HG03342 (cell line): Measurements from ENCODE around the gene ATP6AP1.
A peak's percentile ranks its signal among the peaks of the same experiment; 100 is the strongest.

Experiments
- ATAC-seq: cut with Tn5 transposase; IDR thresholded peaks from one replicate; pipeline ENCODE4 v1.9.1; 2021; ENCODE audit warnings: mild to moderate bottlenecking, moderate library complexity; ENCODE audit not compliant: unreplicated experiment

Gene ATP6AP1

DNA sequence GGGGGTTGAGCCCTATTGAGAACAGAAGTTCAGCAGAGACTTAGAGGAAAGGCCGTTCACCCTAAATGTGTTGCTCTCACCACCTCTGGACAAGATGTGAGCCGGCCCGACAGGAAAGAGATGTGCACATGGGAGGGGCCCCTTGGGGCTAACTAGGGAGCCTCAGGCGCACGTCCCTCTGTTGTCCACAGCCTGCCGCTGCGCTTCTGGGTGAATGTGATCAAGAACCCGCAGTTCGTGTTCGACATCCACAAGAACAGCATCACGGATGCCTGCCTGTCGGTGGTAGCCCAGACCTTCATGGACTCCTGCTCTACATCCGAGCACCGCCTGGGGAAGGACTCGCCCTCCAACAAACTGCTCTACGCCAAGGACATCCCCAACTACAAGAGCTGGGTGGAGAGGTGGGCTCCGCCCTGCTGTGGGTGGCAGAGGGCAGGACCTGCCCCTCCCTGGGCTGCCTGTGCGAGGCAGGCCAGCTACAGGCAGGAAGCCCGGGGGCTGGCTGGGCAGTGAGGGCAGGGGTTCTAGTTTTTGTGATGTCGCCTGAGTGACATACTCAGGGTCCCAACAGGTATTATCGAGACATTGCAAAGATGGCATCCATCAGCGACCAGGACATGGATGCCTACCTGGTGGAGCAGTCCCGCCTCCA, 42.6 kb downstream of the ATP6AP1 start:
- no peak for ATAC-seq

DNA sequence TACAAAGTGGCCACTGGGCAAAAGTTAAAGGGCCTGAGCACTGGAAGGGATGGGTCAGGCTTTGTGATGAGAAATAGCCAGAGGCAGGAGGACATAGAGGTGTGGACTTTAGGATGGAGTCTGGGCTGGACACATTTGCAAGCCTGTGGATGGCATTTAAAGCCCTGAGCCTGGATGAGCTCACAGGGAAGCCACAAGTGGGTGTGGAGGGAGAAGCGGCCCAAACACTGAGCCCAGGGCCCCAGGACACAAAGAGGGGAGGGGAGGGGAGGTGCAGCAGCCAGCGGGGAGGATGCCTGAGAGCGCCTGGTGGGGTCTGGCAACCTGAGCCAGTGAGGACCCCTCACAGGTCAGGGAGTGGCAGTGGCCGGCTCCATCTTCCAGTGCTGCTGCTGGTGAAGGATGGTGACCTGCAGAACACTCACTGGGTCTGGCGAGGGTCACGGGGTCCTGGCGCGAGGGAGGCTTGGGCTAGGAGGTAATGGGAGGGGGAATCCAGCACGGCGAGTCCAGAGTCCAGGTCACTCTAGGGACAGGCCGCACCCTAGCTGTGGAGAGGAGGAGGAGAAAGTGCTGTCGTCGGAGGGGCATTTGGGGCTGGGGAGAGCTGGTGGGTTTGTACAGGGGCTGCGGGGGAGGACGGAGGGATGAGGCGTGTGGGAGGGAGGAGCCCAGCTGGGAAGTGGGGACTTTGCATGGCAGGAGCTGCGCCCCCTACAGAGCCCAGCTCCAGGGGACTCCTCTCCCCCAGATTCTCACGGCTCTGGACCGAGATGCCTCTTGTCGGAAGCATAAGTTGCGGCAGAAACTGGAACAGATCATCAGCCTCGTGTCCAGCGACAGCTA, 43.6 kb downstream of the ATP6AP1 start:
- ATAC-seq = no peak

DNA sequence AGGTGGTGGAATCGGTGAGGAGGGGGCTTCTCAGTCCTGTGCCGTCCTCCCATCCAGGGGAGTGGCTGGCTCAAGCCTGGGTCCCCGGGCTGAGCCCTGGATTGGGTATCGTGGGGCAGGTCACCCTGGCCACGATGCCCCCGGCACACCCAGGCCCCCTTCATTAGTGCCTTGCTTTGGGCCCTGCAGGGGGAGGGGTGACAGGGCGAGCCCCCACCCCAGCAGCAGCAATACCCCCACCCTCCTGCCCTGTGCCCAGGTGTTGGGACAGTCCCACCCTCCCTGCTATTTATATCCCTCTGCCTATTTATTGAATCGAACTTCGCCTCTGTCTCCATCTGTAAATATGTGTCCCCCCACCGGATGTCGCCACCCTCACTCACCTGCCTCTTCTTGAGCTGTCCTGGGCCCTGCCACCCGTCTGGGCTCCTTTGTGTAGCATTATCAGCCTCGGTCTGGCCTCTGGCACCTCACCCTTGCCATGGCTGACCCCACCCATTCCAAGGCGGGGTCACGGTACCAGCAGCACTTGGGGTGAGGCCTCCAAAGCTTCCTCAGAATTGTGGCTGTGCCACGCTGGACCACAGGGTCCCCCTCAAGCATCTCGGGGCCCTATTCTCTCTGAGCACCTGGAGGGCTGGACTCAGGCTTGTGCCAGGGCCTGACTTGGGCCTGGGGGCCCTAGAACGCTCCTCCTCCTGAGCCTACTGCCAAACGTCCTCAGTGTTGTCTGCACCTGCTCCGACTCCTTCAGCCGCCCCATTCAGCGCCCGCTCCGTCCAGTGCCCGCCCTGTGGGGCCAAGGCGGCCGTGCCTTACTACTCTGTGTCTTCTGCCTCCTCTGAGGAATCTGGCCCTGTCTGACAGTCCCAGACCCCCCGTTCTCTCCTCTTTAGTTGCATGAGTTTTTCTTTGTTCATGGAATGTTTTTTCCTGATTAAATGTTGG, 44.5 kb downstream of the ATP6AP1 start:
- no peak for ATAC-seq

DNA sequence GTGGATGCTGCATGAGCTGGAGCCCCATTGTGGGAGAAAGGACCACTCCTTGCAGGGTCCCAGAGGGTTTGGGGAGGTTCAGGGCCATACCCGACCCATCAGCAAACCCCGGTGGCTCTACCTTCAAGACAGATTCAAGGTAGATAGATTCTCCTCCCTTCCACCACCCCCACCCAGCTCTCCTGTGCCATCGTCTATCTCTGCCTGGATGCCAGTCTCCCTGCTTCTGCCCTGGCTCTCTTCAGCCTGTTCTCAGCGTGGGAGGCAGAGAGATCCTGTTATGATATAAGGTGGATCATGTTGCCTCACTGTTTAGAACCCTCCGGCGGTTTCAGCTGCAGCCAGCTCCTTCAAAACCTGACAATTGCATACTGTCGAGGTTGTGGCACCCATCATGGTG, 45.2 kb downstream of the ATP6AP1 start:
- no peak for ATAC-seq

DNA sequence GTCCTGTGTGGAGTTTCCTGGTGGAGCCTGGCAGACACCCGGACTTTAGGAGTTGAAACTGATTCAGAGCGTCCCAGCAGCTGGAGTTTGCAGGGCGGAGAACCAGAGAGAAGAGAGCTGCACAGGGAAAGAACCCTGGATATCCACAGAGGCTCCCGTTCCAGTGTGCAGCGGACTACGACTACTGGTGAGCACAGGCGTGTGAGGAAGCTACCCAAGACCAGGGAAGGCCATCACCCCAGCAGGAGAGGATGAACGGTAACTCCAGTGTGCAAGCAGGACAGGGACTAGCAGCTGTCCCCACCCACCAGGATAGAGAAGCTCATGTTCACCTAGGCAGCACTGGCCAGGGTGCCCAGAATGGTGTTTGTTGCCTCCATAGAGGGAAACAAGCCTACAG, 48.3 kb downstream of the ATP6AP1 start:
- no peak for ATAC-seq

DNA sequence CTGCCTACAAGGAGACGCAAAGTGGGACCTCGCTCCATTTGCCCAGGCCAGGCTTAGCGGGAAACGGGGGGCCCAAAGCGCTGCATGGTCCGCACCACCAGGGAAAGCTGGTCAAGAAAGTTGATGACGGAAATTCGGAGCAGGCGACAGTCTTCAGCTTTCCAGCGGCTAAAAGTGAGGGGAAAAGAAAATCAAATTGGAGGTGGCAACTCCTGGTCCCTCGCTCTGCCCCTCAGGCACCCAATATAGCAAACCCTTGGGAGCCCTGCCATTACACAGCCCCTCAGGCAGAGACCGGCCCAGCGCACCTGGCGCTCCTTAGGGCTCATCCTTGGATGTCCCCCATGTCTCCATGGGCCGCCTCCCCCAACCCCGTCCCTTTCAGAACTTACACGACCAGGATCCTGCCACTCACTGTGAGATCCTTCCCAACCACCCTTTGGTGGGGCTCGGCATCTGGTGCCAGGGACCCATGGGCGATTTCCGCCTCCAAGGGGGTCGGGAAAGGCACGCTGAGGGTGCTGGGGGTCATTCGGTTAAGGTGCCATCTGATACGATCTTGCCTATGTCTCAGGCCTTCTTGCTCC, 49.5 kb downstream of the ATP6AP1 start:
- no peak for ATAC-seq

DNA sequence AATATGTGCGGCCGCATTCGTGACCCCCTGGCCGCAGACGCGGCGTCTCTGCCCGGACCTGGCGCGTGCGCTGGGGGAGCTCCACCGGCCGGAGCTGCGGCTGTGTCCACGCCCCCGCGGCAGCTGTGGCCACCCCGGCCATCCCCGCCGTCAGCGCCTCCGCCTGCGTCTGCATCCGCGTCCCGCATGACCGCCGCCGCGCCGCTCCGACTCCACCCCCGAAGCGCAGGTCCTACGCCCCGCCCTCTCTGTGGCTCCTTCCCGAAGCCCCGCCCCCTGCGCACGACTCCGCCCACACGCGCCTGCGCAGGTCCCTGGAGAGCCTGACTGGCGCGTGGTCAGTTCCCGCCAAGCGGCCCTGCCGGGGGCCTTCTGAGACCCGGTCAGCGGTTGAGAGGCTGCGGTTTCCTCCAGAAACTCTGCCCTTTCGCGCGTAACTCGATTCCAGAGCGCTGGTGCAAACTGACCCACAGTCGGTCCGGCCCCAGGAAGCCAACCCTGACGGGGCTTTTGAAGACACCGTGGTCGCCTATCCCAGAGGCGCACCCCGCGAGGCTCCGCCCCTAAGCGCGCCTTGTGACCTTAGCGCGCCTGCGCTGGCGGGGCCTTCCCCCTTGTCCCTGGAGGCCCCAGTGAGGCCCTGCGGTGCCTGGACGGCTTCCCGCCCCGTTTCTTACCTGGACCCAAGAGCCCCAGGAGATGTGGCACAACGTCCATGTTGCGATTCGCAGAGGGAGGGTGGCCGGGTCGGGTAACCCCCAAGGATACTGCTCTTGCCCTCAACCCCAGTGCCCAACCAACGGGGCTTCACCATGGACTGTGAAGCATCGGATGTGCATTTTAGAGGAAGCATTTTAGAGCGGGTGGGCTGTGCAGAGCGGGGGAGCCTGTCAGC, 50.5 kb downstream of the ATP6AP1 start, which contains the start of gene LAGE3:
Gene LAGE3 (minus strand): TSS at position 554 of the 895 bp plus-strand sequence. CDS start 366 bp downstream, at position 188.
- ATAC-seq = peak; percentile 83

DNA sequence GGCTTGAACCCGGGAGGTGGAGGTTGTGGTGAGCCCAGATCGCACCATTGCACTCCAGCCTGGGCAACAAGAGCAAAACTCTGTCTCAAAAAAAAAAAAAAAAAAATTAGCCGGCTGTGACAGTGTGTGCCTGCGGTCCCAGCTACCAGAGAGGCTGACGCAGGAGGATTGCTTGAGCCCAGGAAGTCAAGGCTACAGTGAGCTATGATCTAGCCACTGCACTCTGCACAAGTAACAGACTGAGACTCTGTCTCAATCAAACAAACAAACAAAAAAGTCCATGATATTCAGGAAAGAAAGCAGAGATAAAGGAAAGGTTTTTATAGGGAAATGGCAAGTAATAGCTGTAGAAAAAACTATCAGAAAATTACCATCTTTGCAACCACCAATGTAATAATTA, 52.7 kb downstream of the ATP6AP1 start:
- ATAC-seq = no peak

DNA sequence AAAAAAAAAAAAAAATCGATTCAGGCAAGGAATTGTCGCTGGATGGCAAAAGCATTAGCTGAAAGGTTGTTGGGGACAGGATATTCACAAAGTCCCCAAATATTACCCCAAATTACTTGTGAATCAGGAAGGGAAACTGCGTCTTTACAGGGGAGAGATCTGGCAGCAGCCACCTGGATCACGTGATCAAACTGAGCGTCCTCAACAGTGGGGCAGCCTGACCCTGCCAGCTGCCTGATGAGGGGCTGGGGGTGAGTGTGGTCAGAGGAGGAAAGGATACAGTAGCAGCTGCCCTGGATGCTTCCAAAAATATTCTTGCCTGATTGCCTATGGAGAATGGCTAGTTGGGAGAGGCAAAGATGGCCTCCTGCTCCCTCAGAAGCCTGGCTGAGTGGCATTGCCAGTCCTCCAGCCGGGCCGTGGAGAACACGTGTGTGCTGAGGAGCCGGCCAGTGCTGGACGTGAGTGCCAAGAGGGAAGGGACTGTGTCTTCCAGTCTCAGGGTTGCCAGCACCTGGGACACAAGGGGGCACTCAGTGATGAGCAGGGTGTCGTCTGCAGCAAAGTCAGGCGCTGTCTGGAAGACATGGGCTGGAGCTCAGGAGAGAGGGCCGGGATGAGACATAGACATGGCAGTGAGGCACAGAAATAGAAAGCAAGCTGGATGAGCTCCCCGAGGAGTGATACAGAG, 53.6 kb downstream of the ATP6AP1 start:
- no peak for ATAC-seq

DNA sequence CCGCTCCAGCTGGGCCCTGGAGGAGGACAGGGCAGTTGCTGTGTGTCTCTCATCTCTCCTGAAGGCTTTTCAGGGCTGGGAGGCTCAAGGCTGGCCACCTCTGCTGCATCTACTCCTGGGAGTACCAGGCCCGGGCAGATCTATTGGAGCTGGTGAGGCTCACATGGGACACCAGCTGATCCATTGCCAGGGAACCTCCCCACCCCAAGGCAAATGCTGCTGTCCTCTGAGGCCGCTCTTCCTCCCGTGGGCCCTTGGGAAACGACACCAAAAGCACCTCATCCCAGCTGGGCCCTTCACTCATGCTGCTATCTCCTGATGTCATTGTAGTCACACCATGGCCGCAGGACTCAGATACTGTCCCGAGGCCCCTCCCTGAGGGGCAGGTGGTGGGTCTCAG, 54.3 kb downstream of the ATP6AP1 start:
- no peak for ATAC-seq

DNA sequence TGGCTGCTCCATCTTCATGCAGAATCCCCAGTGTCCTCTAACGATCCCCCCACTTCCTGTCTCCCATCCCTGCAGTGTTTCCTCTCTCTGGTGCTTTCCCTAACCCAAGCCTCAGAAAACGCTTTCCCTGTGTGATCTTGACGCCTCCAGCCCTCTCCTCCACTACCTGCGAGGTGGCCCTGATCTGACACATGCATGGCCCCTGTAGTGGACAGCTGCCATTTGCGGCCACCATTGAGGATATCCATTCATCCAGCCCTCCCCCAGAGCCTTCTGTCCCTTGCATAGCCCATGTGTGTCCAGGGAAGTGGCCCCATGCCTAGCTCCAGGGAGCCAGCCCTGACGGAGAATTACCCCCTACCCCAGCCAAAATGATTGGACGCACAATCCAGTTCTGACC, 54.8 kb downstream of the ATP6AP1 start:
- no peak for ATAC-seq

DNA sequence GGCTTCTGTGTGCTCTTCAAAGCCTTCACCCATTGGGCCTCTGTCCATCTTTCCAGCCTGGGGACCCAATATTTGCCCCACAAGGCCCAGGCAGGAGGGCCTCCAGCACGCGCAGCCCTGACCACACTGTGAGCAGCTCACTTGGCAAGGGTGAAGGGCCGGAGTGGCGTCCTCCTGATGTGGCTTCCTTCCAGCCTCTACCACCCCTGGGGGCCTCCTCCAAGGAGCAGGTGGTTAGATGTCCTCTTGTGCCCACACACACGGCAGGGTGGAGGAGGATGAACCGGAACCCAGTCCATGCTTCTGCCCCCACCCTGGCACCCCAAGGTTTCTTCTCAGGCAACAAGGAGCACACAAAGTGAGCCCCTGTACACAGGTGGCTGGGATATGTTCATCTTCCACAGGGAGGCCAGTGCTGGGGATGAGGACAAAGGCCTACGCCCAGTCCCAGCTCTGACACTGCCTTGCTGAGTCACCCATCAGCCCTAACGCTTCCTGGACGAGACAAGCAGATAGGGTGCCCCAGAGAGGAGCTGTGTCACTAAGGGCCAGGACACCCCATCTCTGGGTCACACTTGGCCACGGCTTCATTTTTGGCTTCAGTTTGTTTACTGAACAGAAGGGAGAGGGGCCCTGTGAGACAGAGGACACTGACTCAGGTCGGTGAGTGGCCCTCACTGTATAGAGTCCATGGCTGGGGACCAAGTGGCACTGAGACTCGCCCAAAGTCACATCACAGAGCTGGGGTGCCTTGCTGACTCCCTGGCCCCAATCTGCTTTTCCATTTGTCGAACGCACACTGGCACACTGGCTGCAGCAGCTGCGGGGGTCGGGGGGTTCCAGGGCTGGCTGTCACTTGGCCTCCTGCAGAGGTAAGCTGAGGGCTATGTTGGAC, 56.0 kb downstream of the ATP6AP1 start:
- ATAC-seq = no peak

DNA sequence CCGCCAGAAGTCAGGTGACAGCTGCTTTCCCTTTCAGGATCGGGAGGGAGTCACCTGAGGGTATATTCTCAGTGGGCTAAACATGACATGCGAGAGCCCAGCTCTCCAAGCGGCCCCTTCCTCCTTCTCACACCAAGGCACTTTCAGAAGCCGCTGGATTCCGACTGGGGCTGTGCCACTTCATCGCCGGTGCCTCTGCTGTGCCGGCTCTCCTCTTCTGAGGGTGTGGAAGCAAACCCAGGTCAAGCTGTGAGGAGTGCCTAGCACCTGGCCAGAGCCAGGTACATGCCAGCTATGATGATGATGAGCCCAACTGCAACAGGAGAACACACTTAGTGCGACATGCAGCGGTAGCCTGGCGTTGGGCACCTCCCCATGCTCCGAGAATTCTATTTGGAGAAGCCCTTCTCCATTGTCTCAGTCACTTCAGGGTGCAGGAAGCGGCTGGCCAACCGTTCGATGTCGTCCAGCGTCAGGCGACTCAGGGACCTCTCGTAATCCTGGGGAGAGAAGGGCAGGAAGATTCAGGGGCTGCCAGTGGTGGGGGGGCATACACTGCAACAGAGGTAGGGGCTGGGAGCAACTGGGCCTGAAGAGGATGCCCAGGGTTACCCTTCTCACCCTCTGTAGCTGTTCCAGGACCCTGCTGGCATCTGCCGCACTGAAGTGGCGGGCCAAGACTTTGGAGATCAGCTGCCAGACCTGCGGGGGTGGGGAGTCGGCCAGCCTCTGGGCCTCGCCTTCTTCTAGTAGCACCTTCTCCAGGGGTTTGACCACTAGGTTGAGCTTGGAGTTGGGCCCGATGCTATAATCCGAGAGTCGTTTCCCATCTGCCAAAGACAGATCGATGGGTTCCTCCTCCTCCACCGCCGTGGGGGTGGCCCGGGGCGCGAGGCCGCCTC, 56.9 kb downstream of the ATP6AP1 start:
- ATAC-seq = no peak

DNA sequence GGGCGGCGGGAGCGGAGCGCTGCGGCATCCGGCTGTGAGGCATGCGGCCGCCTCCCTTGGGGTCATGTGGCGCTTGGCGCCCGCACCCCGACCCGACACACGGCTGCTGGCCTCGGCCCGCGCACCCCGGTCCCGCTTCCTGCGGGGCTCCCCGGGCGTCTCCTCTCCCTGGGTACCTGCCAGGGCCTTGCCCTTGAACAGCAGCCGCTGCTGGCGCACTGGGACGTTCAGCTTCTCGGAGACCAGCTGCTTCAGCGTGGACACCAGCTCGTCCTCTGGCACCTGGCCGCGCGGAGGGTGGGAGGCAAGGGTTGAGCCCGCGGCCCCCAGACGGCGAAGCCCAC, 57.5 kb downstream of the ATP6AP1 start:
- no peak for ATAC-seq
